Gastroesophageal sphincter (tissue), 4 donors: Measurements from ENCODE around the gene KIF5C. TPM values are rescaled to one million over a fixed set of nuclear protein-coding genes. Genes with fewer than 3 reads are reported as not detected.

Experiments used
- ATAC-seq: fragments of 150-250 bp; one replicate; pipeline ENCODE4 v1.9.1; 2016; ENCODE audit warnings: mild to moderate bottlenecking, moderate library complexity
- H3K27ac ChIP-seq, 4 donors: fragments of 200-600 bp; sonication (generic) in 3 of 4; 1 replicate in 3 of 4; 2 replicates in 1 of 4; pipeline ENCODE4 v1.5.1; 2016 to 2019
- H3K27me3 ChIP-seq: fragments of 200-600 bp; sonication (generic); one replicate; pipeline ENCODE4 v1.5.1; 2019
- H3K36me3 ChIP-seq, 2 donors: fragments of 200-600 bp; sonication (generic); one replicate each; pipeline ENCODE4 v1.5.1; 2019; ENCODE audit warnings: control low read depth in 1 of 2
- H3K4me1 ChIP-seq, 3 donors: fragments of 200-600 bp; sonication (generic); 1 replicate in 2 of 3; 2 replicates in 1 of 3; pipeline ENCODE4 v1.5.1; 2016 to 2019; ENCODE audit warnings: control low read depth in 2 of 3
- H3K4me3 ChIP-seq, 2 donors: fragments of 200-600 bp; sonication (generic); one replicate each; pipeline ENCODE4 v1.5.1; 2019; ENCODE audit warnings: mild to moderate bottlenecking in 1 of 2, moderate library complexity in 1 of 2
- H3K9me3 ChIP-seq, 3 donors: fragments of 200-600 bp; sonication (generic); one replicate each; pipeline ENCODE4 v1.5.1; 2017 to 2019; ENCODE audit warnings: control low read depth in 2 of 3
- EP300 ChIP-seq: sonication (generic); formaldehyde crosslinking; IDR thresholded peaks from one replicate; pipeline ENCODE4 v1.6.1; 2017; ENCODE audit warnings: antibody characterized with exemption, mild to moderate bottlenecking
- POLR2A ChIP-seq, 2 donors: fragments of 450-650 bp; IDR thresholded peaks; one replicate each; pipeline ENCODE4 v1.6.1; 2017; ENCODE audit warnings: antibody characterized with exemption in 2 of 2, mild to moderate bottlenecking in 2 of 2, moderate library complexity in 1 of 2
- POLR2AphosphoS5 ChIP-seq: sonication (generic); formaldehyde crosslinking; IDR thresholded peaks from one replicate; pipeline ENCODE4 v1.6.1; 2017; ENCODE audit warnings: antibody characterized with exemption
- WGBS, 2 donors: methylation state at CpG; one replicate each; pipeline ENCODE4 v1.1.5; 2018; ENCODE audit warnings: low coverage in 1 of 2; 5-methylcytosine and 5-hydroxymethylcytosine counted together
- small RNA-seq, 4 donors: library from RNA; depleted of rRNA; stranded (forward); fragments of <200 nt; gene quantifications; one replicate each; pipeline ENCODE3, GENCODE V24; 2016
- total RNA-seq, 4 donors: library from RNA; depleted of rRNA; stranded (reverse); fragments of >200 nt; gene quantifications; one replicate each; pipeline ENCODE4 v1.1.0, GENCODE V29; 2016
- TF ChIP-seq, protein P1 (sequence below), 4 experiments: fragments of 200-600 bp in 2 of 4; fragments of 450-650 bp in 2 of 4; sonication (generic) in 1 of 4; IDR thresholded peaks; one replicate each; pipeline ENCODE4 v1.5.1; 2017 to 2019; ENCODE audit warnings: antibody characterized with exemption in 4 of 4, mild to moderate bottlenecking in 2 of 4, moderate library complexity in 2 of 4

Gene KIF5C
- total RNA-seq, 4 donors from 2014 or later: 3.3 to 6.6 (median 4.5) TPM

DNA sequence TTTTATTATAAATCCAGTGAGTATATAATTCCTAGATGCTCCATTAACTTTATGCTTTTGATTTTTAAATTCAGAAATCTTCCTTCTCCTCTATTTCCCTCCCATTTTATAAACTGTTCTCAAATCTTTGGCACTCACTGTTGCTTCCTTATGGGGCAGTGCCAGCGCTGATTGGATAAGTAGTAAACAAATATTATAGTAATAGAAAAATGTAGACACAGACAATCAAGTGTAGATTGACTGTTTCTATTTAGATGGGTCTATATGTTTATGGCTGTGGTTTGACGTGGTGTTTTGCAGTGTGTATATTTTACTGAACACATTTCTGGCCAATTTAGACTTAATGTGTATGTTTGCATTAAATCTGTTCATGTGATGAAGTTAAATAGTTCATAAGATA, 200.1 kb downstream of the KIF5C start:
- Histone ChIP-seq H3K27me3 (no peaks in the 10 kb centered on the region), H3K9me3 (no peaks in the 10 kb centered on the region), H3K4me3 (no peak overlapping the region), H3K27ac (no peak overlapping the region), H3K4me1 (no peaks in the 10 kb centered on the region), H3K36me3 (no peaks in the 10 kb centered on the region)
- no peak for ATAC-seq
- no peak for TF ChIP-seq POLR2AphosphoS5
- no peak for TF ChIP-seq EP300
- no peak for TF ChIP-seq POLR2A (IDR thresholded peaks at IDR 0.05)
- TF ChIP-seq, protein P1, sequence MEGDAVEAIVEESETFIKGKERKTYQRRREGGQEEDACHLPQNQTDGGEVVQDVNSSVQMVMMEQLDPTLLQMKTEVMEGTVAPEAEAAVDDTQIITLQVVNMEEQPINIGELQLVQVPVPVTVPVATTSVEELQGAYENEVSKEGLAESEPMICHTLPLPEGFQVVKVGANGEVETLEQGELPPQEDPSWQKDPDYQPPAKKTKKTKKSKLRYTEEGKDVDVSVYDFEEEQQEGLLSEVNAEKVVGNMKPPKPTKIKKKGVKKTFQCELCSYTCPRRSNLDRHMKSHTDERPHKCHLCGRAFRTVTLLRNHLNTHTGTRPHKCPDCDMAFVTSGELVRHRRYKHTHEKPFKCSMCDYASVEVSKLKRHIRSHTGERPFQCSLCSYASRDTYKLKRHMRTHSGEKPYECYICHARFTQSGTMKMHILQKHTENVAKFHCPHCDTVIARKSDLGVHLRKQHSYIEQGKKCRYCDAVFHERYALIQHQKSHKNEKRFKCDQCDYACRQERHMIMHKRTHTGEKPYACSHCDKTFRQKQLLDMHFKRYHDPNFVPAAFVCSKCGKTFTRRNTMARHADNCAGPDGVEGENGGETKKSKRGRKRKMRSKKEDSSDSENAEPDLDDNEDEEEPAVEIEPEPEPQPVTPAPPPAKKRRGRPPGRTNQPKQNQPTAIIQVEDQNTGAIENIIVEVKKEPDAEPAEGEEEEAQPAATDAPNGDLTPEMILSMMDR (IDR thresholded peaks at IDR 0.05): no peak
- WGBS, 2 donors: 70 to 92% methylated on average over 2 of the region's 2 CpGs

DNA sequence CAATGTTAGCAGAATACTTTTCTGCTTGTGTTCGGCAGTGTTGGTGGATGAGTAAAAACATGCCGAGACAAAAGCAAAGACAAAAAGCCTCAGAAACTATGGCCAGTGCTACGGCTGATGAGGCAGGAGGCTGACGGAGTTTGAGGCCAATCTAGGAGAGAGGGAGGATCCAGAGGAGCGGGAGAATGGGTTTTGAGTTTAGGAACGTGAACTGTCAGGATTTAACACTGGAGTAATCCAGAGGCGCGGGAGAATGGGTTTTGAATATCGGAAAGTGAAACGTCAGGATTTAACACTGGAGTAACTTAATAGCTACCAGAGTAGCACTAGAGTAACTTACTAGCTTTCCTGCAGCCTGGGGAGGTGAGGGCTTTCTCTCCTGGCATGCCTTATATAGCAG, 200.8 kb downstream of the KIF5C start:
- ATAC-seq: peak; percentile 46
- no peaks in the 10 kb centered on the region for H3K4me1 ChIP-seq
- no peak overlapping the region for H3K27ac ChIP-seq
- H3K27me3 ChIP-seq: no peaks in the 10 kb centered on the region
- WGBS, 2 donors: 34 to 38% methylated on average over 8 of the region's 10 CpGs
- no peaks in the 10 kb centered on the region for H3K36me3 ChIP-seq
- H3K4me3 ChIP-seq: no peak overlapping the region
- TF ChIP-seq EP300: no peak
- TF ChIP-seq, protein P1 (IDR thresholded peaks at IDR 0.05): no peak
- no peaks in the 10 kb centered on the region for H3K9me3 ChIP-seq

Small RNA genes lying within 50 kb of the gene (small RNA-seq; reads per million reads assigned to genes)
- gene RNU2-9P (0 reads per million in 4 donors), gene UBBP3 (0 reads per million in 4 donors)

Other genes with a start within 250 kb of the KIF5C start
- gene EPC2, start 230.5 kb upstream of the KIF5C start, total RNA-seq: 10 to 100 TPM; 25.4 to 38.4 (median 30.7) TPM
- gene LYPD6B, start 163.5 kb downstream of the KIF5C start, total RNA-seq: under 1 TPM in 2 of 4 donors, not detected in 2; 0.49 to 0.54 TPM